Left lung (tissue), 10 donors: Measurements from ENCODE around the gene S100A2. TPM values are rescaled to one million over a fixed set of nuclear protein-coding genes. Genes with fewer than 3 reads are reported as not detected.
"Not testable (repeated sequence)": the region's sequence is repeated elsewhere in the genome, so short reads cannot be mapped to it uniquely, and the experiment has no call there.

ENCODE experiments used
- ATAC-seq: fragments of 200-7000 bp; cut with Tn5 transposase; one replicate; pipeline ENCODE4 v1.9.1; 2020; ENCODE audit warnings: moderate library complexity
- DNase-seq, 4 donors: peaks; one replicate each; pipeline ENCODE4 v3.0.0-alpha.2; 2013 to 2020
- H3K27ac ChIP-seq, 2 donors: fragments of 200-600 bp; sonication (generic) in 1 of 2; one replicate each; pipeline versions ENCODE4 v1.5.0 to v1.8.0; 2020 to 2021
- H3K27me3 ChIP-seq, 2 donors: fragments of 200-600 bp; sonication (generic) in 1 of 2; one replicate each; pipeline versions ENCODE4 v1.5.0 to v1.8.0; 2020 to 2021
- H3K36me3 ChIP-seq, 2 donors: fragments of 200-600 bp; sonication (generic) in 1 of 2; one replicate each; pipeline versions ENCODE4 v1.5.0 to v1.8.0; 2020 to 2021
- H3K4me1 ChIP-seq, 2 donors: fragments of 200-600 bp; one replicate each; pipeline ENCODE4 v1.8.0; 2021
- H3K4me3 ChIP-seq, 2 donors: fragments of 200-600 bp; sonication (generic) in 1 of 2; one replicate each; pipeline versions ENCODE4 v1.5.0 to v1.8.0; 2020 to 2021; ENCODE audit warnings: mild to moderate bottlenecking in 1 of 2
- H3K9me3 ChIP-seq, 2 donors: fragments of 200-600 bp; sonication (generic) in 1 of 2; one replicate each; pipeline versions ENCODE4 v1.5.0 to v1.8.0; 2020 to 2021
- CTCF ChIP-seq, 2 donors: fragments of 200-600 bp; sonication (generic) in 1 of 2; IDR thresholded peaks; one replicate each; pipeline versions ENCODE4 v1.5.0 to v1.8.0; 2021; ENCODE audit warnings: antibody characterized with exemption in 2 of 2
- intact Hi-C, 2 donors: fragments of 100-400 bp; cut with DNase I; formaldehyde crosslinking; loops; one replicate each; pipeline versions ENCODE4 v1.11.2 to v1.14.2; 2022
- polyA plus RNA-seq, 6 donors: library from polyadenylated mRNA; unstranded; fragments of 120-200 nt; gene quantifications; one replicate each; pipeline ENCODE4 v1.2.1, GENCODE V29; 2013; ENCODE audit not compliant: insufficient read length in 6 of 6
- total RNA-seq, 2 donors: library from RNA; stranded (reverse); fragmentation: NEBNext Ultra II Directional; extraction: Animal tissue kit (Norgen Biotek cat#: 25700); gene quantifications; one replicate each; pipeline ENCODE4 v1.2.1, GENCODE V29; 2021
- donor health status: DM: no; HTN: yes; CAD: no.
- donor health status: DM: no; HTN: no; CAD: no.

S100A2 gene
- total and polyA plus RNA-seq, 8 donors = 0.51 to 25.9 (median 1.0) TPM

- no peak for TF ChIP-seq CTCF (IDR thresholded peaks at IDR 0.05)
- Histone ChIP-seq H3K4me3 (no peak overlapping the region), H3K36me3 (peaks cover 0 to 4% of the 10 kb centered on the region in 2 donors), H3K9me3 (no peaks in the 10 kb centered on the region), H3K27me3 (no peaks in the 10 kb centered on the region), H3K27ac (peak overlapping the region in 1 of 2 donors; percentile 5), H3K4me1 (peaks cover 0 to 17% of the 10 kb centered on the region in 2 donors)
- intact Hi-C loops = no loop called here
- DNase-seq = no peak
- peak; percentile 51 for ATAC-seq
These were observed 40.4 kb downstream of the S100A2 start for GRCh38 chr1:153525088-153525728.

GRCh38 chr1:153522353-153523048 is 43.1 kb downstream of the S100A2 start:
- H3K9me3 ChIP-seq, DNase-seq, H3K27me3 ChIP-seq, H3K4me3 ChIP-seq, intact Hi-C loops, H3K27ac ChIP-seq, H3K36me3 ChIP-seq, ATAC-seq: not testable (repeated sequence)
- peaks cover 0 to 24% of the 10 kb centered on the region in 2 donors for H3K4me1 ChIP-seq

- H3K9me3 ChIP-seq, intact Hi-C loops: not testable (repeated sequence)
These were observed 43.8 kb downstream of the S100A2 start for GRCh38 chr1:153521808-153522207.

GRCh38 chr1:153520818-153521476 is 44.7 kb downstream of the S100A2 start:
- no peak overlapping the region for H3K27ac ChIP-seq

More at GRCh38 chr1:153521808-153522207, 43.8 kb downstream of the S100A2 start:
- H3K4me3 ChIP-seq, DNase-seq, H3K36me3 ChIP-seq, ATAC-seq, H3K27me3 ChIP-seq, H3K27ac ChIP-seq: not testable (repeated sequence)
- peaks cover 0 to 22% of the 10 kb centered on the region in 2 donors for H3K4me1 ChIP-seq

GRCh38 chr1:153520137-153520691 is 45.4 kb downstream of the S100A2 start:
- intact Hi-C loops, H3K27ac ChIP-seq, DNase-seq, H3K9me3 ChIP-seq, ATAC-seq, H3K27me3 ChIP-seq, H3K36me3 ChIP-seq, H3K4me3 ChIP-seq: not testable (repeated sequence)
- H3K4me1 ChIP-seq = peaks cover 8 to 27% of the 10 kb centered on the region in 2 donors

More at GRCh38 chr1:153520818-153521476, 44.7 kb downstream of the S100A2 start:
- DNase-seq = no peak
- ATAC-seq = no peak
- H3K9me3 ChIP-seq = no peaks in the 10 kb centered on the region
- H3K4me3 ChIP-seq = no peak overlapping the region
- peaks cover under 1 to 22% of the 10 kb centered on the region in 2 donors for H3K4me1 ChIP-seq
- intact Hi-C loops = no loop called here
- no peak for TF ChIP-seq CTCF (IDR thresholded peaks at IDR 0.05)
- H3K27me3 ChIP-seq = no peaks in the 10 kb centered on the region
- no peaks in the 10 kb centered on the region for H3K36me3 ChIP-seq

GRCh38 chr1:153519242-153519641 is 46.4 kb downstream of the S100A2 start:
- H3K27me3 ChIP-seq = no peaks in the 10 kb centered on the region
- no peaks in the 10 kb centered on the region for H3K9me3 ChIP-seq
- H3K4me1 ChIP-seq = peaks cover 9 to 37% of the 10 kb centered on the region in 2 donors
- DNase-seq (no peak), ATAC-seq (no peak)
- H3K36me3 ChIP-seq = no peaks in the 10 kb centered on the region
- H3K4me3 ChIP-seq = no peak overlapping the region
- no peak overlapping the region for H3K27ac ChIP-seq
- no peak for TF ChIP-seq CTCF (IDR thresholded peaks at IDR 0.05)
- intact Hi-C loops = loop anchor here in 1 of 2 donors (10.0 kb wide), 1 partner anchor 46 kb away; the partner anchor contains the start of gene S100A2
